Stimulated activated CD4-positive, alpha-beta T cell treated with anti-CD3 and anti-CD28 coated beads, Interleukin-2, amount 100 ng/mL, for 48 hours (primary cell): Measurements from ENCODE around the gene XRN2.

Source experiments
- DNase-seq, 2 donors: peaks; one replicate each; pipeline ENCODE4 v3.0.0-alpha.2; 2020

XRN2 gene

DNA sequence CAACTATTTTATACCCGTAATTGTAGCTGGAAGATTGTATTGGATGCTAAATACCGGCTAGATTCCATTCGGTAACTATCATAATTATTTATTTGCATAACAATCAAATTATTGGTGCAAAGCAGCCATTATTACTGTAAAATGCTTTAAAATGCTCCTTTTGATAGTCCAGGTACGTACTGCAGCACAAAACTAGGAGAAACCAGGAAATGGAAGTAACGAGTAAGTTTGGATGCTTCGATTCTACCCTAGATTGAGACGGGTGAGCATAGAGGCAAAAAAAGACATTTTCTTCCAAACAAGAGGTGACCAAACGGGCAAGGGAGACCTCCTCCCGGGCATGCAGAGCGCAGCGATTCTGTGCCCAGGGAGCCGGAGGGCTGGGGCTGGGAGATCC, 469 bp upstream of the XRN2 start:
- no peak for DNase-seq

DNA sequence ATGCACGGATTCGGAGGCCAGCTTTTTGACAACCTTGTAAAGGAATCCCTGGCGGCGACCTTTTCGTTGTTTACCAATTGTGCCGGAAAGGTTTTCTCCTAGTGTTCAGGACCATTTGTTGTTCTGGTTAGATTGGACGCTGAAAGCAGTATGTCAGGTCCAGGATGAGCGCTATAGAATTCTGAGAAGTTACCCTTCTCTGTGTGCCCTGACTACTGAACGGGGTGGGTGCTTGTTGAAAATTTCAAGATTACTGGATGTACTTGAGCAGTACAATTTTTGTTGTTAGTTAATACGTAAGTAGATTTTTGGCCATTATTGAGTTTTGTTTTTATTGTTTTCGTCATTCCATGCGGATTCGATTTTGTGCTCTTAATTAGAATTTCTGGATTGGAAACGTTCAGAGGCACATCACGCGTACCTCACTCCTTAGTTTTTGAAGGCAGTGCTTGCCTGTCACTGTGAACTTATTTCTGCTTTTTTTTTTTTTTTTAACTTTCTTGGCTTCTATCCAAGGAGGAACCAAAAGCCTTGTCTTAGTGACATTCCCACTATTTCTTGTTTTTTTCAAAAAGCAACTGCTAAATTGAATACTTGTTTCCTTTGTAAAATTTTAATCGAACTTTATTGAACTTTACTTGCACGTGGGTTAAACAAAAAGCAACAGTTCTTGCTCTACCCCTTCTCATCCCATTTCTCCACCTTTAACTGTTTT, 898 bp downstream of the XRN2 start:
- no peak for DNase-seq

DNA sequence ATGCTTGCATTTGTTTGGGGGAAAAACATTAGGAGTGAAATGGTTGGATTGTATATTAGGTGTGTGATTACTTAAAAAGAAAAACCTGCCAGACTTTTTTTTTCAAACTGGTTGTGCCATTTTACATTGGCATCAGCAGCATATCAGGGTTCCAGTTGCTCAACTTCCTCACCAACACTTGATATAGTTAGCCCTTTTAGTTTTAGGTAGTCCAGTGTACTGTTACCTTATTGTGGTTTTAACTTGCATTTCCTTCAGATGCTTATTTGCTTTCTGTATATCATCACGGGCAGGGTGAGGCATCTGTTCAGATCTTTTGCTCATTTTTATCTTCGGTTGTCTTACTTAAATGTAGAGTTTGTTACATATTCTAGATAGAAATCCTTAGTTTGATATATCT, 5.2 kb downstream of the XRN2 start:
- DNase-seq, result no peak

DNA sequence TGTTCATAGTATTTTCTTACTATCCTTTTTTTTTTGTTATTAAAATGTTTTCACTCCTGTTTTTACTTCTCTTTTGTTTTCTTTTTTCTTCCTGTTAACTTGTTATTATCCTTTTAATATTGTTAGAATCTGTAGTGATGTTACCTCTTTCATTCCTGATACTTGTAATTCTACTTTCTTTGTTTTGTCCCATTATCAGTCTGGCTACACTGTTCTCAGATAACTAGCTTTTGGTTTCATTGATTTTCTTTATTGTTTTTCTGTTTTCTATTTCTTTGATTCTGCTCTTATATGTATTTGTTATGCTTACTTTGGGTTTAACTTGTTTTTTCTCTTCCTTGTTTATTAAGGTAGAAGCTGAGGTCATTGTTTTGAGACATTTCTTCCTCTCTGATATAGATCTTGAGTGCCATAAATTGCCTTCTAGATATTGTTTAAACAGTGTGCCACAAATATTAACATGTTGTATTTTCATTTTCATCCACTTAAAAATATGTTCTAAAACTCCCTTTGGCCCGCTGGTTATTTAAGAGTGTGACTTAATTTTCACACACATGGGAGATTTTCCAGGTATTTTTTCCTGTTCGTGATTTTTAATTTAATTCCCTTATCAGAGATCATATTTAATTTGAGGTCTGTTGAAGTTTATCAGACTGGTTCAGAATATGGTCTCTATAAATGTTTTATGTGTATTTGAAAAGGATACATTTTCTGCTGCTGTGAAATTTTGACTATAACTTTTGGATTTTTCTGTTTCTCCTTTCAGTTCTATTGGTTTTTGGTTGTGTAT, 6.7 kb downstream of the XRN2 start:
- DNase-seq, result no peak

DNA sequence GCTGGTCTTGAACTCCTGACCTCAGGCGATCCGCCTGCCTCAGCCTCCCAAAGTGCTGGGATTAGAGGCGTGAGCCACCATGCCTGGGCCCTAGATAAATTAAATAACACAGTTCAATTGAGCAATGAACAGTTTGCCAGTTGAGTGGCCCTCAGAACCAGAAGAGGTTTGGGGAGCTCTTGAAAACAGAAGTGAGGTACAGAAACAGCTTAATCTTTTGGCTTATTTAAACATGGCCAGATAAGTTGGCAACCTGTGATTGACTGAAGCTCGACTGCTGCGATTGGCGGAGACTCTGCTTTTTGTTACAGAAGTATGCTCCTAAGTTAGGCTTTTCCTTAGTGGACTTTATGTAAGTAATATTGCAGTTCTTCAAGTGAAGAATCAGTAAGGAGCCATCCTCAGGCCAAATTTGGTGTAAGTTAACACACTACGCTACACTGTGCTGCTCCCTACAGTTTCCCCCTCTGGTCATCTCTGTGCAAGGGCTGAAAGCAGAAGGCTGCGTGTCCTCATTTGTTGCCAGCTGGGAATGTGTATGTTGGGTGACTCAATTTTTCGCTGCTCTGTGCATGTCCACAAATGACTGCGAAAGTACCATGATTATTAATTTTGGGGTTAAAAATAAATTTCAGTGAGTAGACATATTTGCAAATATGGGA, 9.8 kb downstream of the XRN2 start:
- no peak for DNase-seq

DNA sequence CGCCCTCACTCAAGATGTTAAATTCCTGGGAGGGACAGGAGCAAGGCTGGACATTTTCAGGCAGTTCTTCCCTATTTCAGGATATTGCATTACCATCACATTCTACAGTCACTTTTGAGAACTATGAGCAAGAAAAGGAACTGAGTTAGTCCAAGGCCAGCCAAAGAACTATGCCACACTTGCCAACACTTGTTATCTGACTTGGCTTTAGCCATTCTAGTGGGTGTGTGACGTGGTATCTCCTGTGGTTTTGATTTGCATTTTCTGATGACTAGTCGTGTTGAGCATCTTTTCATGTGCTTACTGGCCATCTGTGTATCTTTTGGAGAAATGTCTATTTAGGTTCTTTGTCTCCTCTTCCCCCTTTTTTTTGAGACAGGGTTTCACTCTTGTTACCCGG, 12.0 kb downstream of the XRN2 start:
- peak; percentile 11 to 16 for DNase-seq

DNA sequence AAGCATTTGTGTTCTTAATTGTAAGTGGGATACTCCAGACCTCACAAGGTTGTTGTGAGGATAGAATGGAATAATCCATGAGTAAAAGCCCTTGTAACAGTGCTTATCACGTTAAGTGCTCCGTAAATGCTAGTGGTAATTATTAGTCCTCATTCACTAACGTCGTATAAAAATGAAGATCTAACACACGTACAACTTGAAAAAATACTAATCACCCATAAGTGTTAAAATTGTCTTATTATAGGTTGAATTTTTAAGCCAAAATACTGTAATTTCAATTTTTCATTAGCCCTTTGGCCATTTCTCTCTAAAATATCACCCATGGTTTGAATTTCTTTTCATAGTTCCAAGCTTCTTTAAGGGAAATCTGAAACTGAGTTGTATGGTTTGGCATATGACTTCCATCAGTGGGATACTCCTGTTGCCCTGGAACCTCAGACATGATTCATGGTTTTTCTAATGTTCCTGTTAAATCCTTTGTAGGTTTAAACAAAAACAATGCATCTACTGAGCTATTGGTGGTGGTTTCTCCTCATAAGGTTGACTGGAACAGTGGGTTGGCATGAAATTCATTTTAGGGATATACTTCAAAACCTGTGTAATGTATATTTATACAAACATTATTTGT, 19.1 kb downstream of the XRN2 start:
- DNase-seq, result no peak

DNA sequence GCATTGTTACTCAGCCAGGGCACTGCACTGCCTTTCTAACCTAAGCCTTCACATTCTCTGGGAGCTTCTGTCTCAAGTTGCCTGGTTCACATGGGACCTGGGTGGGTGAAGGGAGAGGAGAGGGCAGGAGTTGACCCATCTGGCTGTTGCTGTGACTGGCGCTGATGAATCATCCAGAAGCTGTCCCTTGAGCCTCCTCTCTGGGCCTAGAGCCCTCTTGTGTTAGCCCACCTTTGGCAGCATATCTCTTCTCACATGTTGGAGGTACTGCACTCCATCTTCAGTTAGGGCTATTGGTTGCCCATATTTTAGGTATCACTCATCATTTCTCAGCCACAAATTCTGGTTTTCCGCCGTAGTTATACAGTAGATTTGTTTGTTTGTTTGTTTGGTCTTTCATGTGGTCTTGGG, 19.8 kb downstream of the XRN2 start:
- no peak for DNase-seq

DNA sequence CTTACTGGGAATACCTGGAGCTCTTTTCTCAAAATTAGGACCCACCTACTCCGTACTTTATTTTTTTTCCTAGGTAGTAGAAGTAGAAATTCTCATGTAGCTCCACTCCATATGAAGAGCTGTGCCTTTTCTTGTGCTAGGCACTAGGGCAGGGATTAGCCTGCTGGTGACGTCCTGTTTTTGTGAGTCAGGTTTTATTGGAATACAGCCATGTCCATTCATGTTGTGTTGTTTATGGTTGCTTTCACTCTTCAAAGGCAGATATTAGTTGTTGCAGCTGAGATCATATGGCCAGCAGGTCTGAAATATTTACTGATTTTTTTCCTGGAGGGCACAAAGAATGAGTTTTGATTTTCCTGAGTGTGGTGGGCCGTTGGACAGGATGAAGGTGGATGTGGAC, 20.5 kb downstream of the XRN2 start:
- no peak for DNase-seq

DNA sequence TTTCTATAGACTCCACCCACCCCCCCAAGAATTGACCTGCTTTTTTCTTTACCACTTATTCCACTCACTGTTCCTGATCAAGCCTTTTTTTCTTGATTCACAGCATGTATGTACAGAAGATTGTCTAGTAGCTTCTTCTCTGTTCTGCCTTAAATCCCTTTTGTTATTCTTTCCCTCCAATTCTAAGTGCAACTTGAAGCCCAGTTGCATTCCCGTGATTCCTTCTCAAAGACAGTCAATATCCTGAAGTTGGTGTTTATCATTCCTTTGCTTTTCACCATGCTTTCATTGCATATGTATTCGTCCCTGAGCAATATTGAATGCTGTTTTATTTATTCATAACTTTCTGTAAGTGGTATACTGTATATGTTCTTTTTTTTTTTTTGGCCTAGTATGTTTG, 21.0 kb downstream of the XRN2 start:
- DNase-seq, result no peak

DNA sequence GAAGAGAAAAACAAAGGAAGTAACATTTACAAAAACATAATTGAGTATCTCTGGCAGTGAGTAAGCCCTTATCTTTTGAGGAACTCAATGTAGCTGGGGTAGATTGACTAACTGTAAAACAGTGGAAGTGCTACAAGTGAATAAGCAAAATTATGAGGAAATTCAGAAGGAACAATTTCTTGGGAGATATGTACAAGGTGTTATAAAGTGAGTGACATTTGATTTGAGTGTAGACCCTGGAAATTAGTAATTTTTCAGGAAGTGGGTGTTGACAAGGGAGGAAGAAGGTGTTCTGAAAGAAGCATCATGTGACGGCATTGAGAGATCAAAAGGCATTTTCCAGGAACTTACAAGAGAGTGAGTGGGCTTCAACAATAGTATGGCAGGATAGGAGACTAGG, 22.2 kb downstream of the XRN2 start:
- DNase-seq, result no peak

DNA sequence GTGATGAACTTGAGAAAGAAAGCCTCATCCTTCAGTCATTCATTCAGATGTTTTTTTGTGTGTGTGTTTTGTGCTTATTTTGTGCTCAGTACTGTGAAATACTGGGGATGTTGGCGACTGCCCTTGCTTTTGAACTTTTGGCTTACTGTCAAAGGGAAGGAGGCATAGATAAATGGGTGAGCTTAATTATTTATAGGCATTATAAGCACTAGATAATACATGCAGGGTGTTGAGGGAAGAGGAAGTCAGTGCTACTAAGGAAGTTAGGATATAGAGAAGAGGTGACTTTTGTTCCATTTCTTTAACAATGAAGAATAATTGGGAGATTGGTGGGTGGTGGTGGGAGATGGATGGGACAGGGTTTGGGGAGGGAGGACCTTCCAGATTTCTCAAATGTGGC, 23.6 kb downstream of the XRN2 start:
- DNase-seq, result no peak

DNA sequence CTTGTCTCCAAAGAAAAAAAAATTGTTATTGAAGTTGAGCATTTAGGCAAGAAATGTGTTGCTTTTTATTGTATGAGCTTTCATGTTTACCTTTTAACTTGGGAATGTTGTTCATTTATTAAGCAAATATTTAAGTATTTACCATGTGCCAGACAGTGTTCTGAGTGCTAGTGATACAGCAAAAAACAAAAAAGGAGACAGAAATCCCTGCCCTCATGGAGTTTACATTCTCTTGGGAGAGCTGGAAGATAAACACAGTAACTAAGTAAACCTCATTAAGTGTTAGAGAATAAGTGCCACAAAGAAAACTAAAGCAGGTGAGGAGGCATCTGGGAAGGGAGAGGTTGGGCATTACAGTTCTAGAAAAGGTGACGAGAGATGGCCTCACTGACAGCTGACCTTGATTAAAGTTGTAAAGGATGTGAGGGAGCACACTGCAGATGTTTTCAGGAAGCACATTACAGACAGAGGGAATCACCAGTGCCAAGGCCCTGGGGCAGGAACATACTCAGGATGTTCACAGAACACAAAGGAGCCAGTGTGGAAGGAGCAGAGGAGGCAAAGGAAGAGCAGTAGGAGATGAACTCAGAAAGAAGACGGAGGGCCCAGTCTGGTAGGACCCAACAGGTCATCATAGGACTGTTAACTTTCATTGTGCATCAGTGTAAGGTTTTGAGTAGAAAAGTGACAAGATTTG, 33.5 kb downstream of the XRN2 start:
- DNase-seq, result no peak

DNA sequence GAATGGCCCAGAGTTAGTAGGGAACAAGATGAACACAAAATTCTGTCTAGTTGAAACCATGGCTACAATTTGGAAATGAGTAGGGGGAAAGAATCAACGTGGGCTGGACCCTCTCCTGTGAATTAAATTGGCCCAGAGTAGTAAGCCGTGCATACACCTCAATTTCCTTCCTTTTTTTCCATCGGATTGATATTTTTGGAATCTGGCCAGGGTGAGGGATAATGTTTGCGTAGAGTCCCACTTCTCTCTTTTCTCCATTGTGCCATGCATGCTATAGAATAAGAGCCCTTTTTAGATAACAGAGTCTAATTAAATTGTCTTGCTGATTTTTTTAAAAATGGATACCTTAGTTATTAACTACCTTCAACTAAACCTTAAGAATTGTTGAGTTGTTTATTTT, 35.2 kb downstream of the XRN2 start:
- DNase-seq, result no peak

DNA sequence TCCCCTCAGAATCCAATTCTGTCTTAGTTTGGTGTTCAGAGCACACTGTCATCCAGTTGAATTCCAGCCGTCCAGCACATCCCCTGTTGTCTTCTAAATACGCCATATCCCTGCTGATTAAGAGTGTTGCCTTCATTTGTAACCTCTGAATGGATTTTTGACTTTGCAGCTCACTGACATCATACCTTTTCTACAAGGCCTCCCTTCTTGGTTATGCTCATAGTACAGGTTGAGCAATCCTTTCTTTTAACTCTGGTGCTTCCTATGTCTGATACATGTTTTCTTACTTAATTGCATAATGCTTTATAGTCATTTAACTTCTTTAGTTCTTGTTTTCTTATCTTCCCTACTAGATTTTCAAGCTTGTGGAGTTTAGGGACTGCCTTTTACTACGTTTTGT, 36.4 kb downstream of the XRN2 start:
- no peak for DNase-seq

DNA sequence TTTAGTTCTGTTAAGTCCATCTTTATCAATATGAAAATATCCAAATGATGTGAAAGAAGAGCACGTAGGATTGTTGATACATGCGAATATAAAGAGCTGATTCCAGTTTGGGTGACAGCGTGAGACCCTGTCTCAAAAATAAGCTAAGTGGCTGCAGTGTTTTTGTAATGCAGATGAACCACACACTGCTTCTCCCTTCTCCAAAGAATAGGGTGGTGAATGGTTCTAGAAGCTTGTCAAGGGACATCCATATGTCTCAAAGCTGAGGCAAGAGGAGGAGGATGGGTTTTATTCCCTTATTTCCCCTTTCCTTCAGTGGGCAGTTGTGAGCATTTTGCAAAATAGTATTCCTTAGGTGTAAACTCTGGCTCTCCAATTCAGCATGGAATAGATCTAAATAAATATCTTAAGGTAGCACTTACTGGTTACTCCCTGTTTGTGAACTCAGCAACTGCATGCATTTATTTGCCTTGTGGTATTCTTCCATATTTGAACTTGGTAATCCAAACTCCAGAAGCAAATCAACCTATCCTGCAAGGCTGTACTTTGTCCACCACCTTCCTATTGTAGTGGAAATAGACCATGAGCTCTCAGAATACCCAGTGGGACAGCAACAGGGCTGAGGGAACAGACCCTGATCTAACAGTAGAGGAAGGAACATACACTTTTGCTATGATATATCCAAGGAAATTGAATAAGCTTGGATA, 38.0 kb downstream of the XRN2 start:
- no peak for DNase-seq

DNA sequence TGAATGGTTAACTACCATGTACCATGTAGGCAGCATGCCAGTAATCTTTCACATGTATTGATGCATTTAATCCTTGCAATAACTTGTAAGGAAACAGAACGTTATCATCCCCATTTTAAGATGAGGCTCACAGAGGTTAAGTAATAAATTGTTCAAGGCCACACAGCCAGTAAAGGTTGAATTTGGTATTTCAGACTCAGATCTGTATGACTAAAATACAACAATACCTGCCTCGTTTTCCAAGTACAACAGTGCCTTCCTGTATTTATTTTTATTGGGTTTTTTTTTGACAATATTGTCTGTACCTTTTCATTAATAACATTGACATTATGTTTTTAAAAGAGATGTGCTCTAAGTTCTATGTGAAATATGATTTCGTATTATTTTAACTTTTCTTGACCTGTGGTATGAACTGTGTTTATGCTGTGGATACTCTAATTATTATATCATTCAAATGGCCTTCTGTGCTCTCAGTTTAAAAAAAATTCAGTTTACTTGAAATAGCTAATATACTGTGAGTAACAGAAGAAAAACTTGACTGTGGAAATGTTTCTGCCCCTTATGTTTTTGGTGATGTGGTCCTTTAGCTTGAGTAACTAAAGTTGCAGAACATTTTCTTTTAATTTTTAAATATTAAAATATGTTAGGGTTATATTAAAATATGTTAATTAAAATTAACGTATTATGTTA, 39.7 kb downstream of the XRN2 start:
- no peak for DNase-seq

DNA sequence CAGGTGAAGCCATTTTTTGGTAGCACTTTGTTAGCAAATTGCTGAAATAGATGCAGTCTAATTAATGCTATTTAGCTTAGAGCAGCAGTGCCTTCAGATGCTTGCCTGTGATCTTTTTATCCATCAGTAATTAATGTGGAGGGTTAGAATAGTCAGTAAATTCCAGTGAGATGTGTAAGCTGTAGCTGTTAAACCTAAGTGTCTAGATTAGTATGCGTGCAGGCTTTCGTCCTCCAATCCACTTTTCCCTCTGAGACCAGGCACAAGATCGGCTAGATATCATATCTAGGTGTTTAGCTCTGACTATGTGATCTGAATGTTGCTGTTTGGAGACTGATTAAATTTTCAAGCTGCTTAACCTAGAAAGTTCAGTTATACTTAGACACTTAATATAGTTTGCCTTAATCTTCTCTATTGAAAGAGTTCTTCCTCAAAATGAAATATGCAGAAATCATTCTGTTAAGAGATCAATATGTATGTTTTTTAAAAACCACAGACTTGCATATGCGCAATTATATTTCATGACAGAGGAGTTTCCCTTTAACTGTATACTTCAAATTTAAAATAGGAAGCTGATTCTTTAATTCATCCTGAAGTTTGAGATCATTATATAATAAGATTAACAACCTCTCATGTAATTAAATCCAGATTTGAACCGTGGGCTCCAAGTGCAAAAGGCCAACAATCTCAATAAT, 41.2 kb downstream of the XRN2 start:
- DNase-seq, result no peak

DNA sequence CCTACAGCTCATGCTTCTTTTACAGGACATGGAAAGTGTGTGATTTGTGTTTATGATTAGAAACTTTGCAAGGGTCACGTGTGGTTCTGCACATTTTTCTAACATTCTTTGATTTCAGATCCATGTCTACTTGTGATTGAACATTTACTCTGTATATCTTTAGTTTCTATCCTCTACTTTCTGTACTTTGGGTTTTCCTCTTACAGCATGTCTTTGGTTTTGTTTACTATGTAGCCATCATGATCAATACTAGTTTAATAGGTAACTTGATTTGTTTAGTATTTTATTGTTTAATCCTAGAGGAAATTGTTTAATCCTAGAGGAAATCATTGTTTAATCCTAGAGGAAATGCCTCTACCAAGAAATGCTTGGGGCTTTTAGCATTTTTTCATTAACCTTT, 41.8 kb downstream of the XRN2 start:
- no peak for DNase-seq

DNA sequence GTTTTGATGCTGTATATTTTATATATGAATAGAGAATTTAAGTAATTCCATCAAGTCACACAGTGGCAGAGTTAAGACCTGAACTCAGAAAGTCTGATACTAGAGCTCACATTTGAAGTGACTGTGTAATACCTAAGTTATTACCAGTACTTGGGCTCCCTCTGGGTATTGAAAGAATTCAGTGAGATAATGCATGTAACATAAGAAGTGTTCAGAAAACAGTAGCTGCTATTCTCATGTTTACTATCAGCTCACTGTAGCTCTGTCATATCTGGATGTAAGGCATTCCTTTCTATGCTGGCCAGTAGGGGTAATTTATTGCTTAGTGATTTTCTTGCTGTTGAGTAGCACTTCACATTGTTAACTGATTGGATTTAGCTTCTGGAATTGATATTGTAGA, 49.6 kb downstream of the XRN2 start:
- no peak for DNase-seq

DNA sequence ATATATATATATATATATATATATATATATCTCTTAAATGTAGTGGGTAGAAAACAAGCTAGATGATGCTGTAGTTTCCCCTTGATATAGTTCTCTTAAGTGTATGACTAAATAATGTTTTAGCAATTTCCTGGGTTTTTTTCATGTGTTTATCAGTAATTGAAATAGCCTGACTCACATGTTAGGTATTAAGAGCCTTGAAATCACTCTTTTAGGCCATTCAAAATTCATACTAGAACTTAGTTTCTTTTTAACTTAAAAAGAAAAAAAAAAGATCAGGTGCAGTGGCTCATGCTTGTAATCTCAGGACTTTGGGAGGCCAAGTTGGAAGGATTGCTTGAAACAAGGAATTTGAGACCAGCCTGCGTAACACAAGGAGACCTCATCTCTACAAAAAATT, 50.1 kb downstream of the XRN2 start:
- no peak for DNase-seq
